Uterus (tissue), 2 donors: ENCODE measurements around the gene GBX1.

Experiments used
- POLR2A ChIP-seq, 2 donors: fragments of 450-650 bp; IDR thresholded peaks; one replicate each; pipeline ENCODE4 v1.6.1; 2016; ENCODE audit warnings: antibody characterized with exemption in 2 of 2, mild to moderate bottlenecking in 1 of 2, moderate library complexity in 1 of 2
- TF ChIP-seq, protein P1 (sequence below), 4 experiments: fragments of 200-600 bp in 2 of 4; fragments of 450-650 bp in 2 of 4; sonication (generic) in 2 of 4; IDR thresholded peaks; one replicate each; pipeline ENCODE4 v1.5.1; 2016 to 2019; ENCODE audit warnings: antibody characterized with exemption in 4 of 4, mild to moderate bottlenecking in 2 of 4, moderate library complexity in 1 of 4

- TF ChIP-seq, protein P1, sequence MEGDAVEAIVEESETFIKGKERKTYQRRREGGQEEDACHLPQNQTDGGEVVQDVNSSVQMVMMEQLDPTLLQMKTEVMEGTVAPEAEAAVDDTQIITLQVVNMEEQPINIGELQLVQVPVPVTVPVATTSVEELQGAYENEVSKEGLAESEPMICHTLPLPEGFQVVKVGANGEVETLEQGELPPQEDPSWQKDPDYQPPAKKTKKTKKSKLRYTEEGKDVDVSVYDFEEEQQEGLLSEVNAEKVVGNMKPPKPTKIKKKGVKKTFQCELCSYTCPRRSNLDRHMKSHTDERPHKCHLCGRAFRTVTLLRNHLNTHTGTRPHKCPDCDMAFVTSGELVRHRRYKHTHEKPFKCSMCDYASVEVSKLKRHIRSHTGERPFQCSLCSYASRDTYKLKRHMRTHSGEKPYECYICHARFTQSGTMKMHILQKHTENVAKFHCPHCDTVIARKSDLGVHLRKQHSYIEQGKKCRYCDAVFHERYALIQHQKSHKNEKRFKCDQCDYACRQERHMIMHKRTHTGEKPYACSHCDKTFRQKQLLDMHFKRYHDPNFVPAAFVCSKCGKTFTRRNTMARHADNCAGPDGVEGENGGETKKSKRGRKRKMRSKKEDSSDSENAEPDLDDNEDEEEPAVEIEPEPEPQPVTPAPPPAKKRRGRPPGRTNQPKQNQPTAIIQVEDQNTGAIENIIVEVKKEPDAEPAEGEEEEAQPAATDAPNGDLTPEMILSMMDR (IDR thresholded peaks at IDR 0.05), result no peak
- no peak for TF ChIP-seq POLR2A (IDR thresholded peaks at IDR 0.05)
Measured at GRCh38 chr7:151118108-151119054, 49.1 kb downstream of the GBX1 start.
